GM12875 (cell line): ENCODE measurements around the gene GPR35.

ENCODE experiments used
- H3K4me3 ChIP-seq: one replicate; pipeline ENCODE4 v1.5.1; 2011; ENCODE audit warnings: low read depth, low read length, control low read depth
- TF ChIP-seq, protein P1 (sequence below): IDR thresholded peaks from 2 replicates; pipeline ENCODE4 v1.5.1; 2011; ENCODE audit warnings: low read depth, mild to moderate bottlenecking, control low read depth, inconsistent platforms, low read length, moderate library complexity, borderline replicate concordance; ENCODE audit not compliant: insufficient read depth

Gene GPR35

DNA sequence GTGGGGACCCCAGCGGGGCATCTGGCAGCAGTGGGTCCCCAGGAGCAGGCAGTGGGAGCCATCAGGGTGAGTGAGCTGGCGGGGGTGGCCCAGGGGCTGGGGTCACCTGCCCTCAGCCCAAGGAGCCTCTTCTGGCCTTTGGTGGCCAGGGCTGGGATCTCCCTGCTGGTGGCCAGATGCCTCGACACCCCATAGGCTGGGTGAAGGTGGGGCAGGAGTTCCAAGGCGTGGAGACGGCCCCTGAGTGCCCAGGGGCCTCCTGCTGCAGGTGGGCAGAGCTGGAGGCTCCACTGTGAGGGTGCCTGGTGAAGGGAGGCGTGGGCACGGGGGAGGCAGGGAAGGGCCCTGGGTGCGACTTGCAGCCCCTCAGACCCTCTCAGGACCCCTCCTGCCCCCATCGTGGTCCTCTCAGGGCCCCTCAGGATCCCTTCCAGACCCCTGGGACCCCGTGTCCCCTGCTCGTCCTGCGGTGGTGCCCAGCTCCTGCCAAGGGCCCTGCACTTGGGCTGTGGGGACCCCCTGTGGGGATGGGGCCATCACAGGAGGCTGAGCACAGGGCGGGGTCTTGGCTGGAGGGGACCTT lies 5.0 kb upstream of the GPR35 start:
- H3K4me3 ChIP-seq = no peak overlapping the region
- TF ChIP-seq, protein P1, sequence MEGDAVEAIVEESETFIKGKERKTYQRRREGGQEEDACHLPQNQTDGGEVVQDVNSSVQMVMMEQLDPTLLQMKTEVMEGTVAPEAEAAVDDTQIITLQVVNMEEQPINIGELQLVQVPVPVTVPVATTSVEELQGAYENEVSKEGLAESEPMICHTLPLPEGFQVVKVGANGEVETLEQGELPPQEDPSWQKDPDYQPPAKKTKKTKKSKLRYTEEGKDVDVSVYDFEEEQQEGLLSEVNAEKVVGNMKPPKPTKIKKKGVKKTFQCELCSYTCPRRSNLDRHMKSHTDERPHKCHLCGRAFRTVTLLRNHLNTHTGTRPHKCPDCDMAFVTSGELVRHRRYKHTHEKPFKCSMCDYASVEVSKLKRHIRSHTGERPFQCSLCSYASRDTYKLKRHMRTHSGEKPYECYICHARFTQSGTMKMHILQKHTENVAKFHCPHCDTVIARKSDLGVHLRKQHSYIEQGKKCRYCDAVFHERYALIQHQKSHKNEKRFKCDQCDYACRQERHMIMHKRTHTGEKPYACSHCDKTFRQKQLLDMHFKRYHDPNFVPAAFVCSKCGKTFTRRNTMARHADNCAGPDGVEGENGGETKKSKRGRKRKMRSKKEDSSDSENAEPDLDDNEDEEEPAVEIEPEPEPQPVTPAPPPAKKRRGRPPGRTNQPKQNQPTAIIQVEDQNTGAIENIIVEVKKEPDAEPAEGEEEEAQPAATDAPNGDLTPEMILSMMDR = no peak

DNA sequence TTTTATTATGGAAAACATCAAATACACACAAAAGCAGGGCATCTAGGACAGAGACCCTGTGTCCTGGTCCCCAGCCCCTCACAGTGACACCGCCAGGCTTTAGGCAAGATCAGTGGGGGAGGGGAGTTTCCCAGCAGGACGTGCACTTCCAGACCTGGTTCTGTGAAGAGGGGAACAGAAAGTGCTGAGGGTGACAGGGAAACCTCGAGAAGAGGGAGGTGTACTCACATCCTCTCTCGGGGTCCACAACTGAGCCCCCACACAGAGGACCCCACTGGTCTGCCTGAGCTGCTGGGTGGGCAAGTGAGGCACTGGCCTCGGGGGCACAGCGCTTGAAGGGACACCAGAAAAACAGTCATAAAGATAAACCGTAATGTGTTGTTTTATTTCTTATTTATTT lies 4.4 kb upstream of the GPR35 start:
- no peak overlapping the region for H3K4me3 ChIP-seq
- TF ChIP-seq, protein P1 = no peak

DNA sequence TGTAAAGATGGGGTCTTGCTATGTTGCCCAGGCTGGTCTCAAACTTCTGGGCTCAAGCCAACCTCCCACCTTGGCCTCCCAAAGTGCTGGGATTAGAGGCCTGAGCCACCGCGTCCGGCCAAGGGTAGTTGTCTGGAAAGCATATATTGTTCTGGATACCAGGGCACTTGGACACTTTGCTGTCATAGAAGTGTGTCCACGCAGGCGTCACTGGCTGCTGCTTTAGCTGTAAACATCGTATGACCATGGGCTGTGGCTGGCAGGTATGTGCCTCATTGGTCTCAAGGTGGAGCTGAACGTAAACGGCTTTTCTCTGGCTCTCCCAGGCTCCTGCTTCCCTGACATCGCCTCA lies 3.2 kb upstream of the GPR35 start:
- TF ChIP-seq, protein P1 = no peak
- no peak overlapping the region for H3K4me3 ChIP-seq

DNA sequence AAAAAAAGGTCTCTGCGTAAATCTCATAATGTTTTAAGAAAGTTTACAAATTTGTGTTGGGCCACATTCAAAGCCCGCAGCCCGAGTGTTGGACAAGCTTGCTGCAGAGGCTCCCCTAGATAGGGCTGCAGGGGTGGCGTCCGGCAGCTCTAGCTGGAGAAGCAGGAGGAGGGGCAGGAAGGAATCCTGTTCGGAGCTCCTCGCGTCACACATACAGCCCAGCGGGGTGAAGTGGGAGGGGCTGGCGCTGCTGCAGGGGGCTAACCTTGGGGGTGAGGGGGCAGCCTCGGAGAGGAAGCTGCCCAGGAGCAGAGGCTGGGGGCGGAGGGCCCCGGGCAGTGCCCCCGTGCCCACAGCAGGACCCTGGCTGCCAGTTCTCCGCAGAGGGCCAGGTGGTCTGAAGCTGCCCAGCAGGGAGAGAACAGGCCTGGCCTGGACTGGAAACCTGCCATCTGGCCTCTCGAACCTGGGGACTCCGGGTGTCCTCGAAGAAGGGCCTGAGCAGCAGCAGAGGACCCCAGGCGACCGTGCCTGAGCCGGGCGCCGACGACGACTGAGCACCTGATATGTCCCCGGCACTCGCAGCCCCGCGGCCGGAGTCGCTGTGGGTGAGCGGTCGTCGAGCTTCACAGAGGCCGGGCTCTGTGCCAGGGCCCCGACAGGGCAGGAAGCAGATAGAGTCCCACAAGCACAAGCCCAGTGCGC lies 2.6 kb upstream of the GPR35 start:
- TF ChIP-seq, protein P1 = no peak
- no peak overlapping the region for H3K4me3 ChIP-seq

DNA sequence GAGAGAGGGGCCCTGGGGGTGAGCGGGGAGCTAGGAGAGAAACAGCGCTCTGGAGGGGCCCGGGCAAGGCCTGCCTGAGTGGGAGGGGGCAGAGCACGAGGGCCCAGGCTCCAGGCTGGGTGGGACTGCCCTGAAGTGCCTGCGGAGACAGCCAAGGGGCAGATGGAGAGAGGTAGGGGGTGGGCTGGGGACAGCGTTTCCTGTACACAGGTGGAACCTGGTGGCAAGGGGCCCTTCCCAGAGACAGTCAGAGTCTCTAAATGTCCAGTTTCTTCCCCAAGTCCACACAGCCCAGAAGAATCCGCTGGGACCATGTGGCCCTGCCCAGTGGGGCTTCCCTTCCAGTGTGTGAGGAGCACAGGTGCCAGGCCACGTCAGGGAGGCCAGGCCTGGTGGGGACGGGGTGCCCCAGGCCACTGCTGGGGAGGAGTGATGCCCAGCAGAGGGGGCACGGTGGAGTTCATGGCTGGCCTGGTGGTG lies 1.7 kb upstream of the GPR35 start:
- TF ChIP-seq, protein P1 = no peak
- H3K4me3 ChIP-seq = no peak overlapping the region

DNA sequence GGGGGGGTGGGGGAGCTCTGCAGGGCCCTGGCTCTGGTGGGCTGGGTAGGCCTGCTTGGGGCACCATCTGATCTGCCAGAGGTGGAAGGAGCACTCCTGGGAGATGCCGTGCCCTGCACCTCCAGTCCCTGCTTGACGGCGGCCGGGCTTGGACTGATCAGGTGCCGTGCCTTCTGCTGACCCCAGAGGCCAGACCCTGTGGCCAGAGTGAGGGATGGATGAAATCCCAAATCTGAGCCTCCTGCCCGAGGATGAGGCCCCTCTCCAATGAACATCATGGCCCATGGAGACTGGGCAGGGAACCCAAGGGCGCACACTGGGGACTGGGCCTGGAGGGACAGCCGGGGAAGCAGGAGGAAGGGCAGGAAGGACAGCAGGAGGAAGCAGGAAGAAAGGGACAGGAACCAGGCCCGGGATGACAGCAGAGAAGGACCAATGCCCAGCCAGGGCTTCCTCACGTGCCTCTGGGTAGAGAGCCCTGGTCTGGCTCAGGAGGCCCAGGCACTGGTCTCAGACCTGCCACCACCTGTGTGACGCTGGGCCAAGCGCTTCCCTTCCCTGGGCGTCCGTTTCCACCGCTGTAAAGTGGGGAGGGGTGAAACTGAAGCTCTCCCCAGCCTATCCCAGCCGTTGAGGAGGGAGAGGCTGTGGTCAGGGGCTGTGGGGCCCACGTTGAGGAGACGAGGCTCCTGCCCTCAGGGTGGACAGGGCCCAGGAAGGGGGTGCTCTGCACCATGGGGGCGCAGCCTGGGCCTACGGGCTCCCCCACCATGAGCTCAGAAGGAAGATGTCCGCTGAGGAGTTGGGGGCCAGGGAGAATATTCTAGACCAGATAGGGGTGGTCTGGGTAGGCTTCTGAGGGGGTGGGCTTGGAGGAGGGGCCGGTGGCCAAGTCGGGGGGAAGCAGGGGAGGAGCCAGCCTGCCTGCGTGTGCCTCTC lies 1.0 kb upstream of the GPR35 start:
- TF ChIP-seq, protein P1 = no peak
- H3K4me3 ChIP-seq = no peak overlapping the region
